Caco-2 (cell line): ENCODE data around the gene SMARCA5. TPM values are rescaled to one million over a fixed set of nuclear protein-coding genes. Genes with fewer than 3 reads are reported as not detected.

ENCODE experiments used
- BruUV-seq: library from RNA; stranded (reverse); fragments of 400-500 nt; replicated peaks from 2 replicates; lab custom pipeline; 2021; lab: Mats Ljungman, UMichigan
- CTCF ChIA-PET: fragments of 300-600 bp; sonication (Branson Sonifier 250); formaldehyde crosslinking; loops from one replicate; lab custom pipeline; 2022; ENCODE audit warnings: antibody characterized with exemption; lab: Charles Lee
- POLR2A ChIA-PET: fragments of 300-600 bp; sonication (Branson Sonifier 250); formaldehyde crosslinking; loops from one replicate; lab custom pipeline; 2022; ENCODE audit warnings: antibody characterized with exemption; lab: Charles Lee
- DNase-seq, 2 experiments: peaks; one replicate each; pipeline versions ENCODE4 v3.0.0 to v3.0.0-alpha.2; 2020 to 2022
- H3K27me3 ChIP-seq: replicated peaks from 2 replicates; pipeline ENCODE4 v1.6.0; 2011; ENCODE audit warnings: low read length; ENCODE audit not compliant: control insufficient read depth, insufficient read depth
- H3K36me3 ChIP-seq: 2 replicates; pipeline ENCODE4 v1.5.1; 2011; ENCODE audit warnings: low read length; ENCODE audit not compliant: control insufficient read depth, insufficient read depth
- H3K4me1 ChIP-seq: fragments of 250-450 bp; sonication (Bioruptor Pico); 2 replicates; pipeline ENCODE4 v1.5.1; 2020; ENCODE audit warnings: mild to moderate bottlenecking
- H3K4me3 ChIP-seq: 2 replicates; pipeline ENCODE4 v1.5.1; 2011; ENCODE audit warnings: low read depth, mild to moderate bottlenecking, control low read depth, low read length
- H3K9me3 ChIP-seq: fragments of 250-450 bp; sonication (Bioruptor Pico); 2 replicates; pipeline ENCODE4 v1.5.1; 2020; ENCODE audit warnings: mild to moderate bottlenecking, moderate library complexity
- H3K27ac Mint-ChIP-seq: one replicate; pipeline ENCODE4 v1.8.0; 2022; ENCODE audit warnings: mixed read lengths; ENCODE audit not compliant: unreplicated experiment
- H3K27me3 Mint-ChIP-seq: one replicate; pipeline ENCODE4 v1.8.0; 2022; ENCODE audit warnings: mixed read lengths; ENCODE audit not compliant: insufficient read depth, unreplicated experiment
- H3K36me3 Mint-ChIP-seq: one replicate; pipeline ENCODE4 v1.8.0; 2022; ENCODE audit warnings: mild to moderate bottlenecking, mixed read lengths; ENCODE audit not compliant: insufficient read depth, unreplicated experiment
- H3K4me1 Mint-ChIP-seq: one replicate; pipeline ENCODE4 v1.8.0; 2022; ENCODE audit warnings: low read depth, mixed read lengths; ENCODE audit not compliant: unreplicated experiment
- H3K4me3 Mint-ChIP-seq: one replicate; pipeline ENCODE4 v1.8.0; 2022; ENCODE audit warnings: mild to moderate bottlenecking, moderate library complexity, mixed read lengths; ENCODE audit not compliant: unreplicated experiment
- H3K9me3 Mint-ChIP-seq: one replicate; pipeline ENCODE4 v1.8.0; 2022; ENCODE audit warnings: mixed read lengths; ENCODE audit not compliant: unreplicated experiment
- CTCF ChIP-seq, 2 experiments: fragments of 200-600 bp in 1 of 2; IDR thresholded peaks; 1 replicate in 1 of 2; 2 replicates in 1 of 2; pipeline versions ENCODE4 v1.5.1 to v1.8.0; 2011 to 2022; ENCODE audit warnings: antibody characterized with exemption in 1 of 2, control low read depth in 1 of 2, inconsistent platforms in 1 of 2, low read depth in 1 of 2, low read length in 1 of 2, mild to moderate bottlenecking in 1 of 2, moderate library complexity in 1 of 2; ENCODE audit not compliant: insufficient read depth in 1 of 2, severe bottlenecking in 1 of 2, unreplicated experiment in 1 of 2
- intact Hi-C: fragments of 100-400 bp; cut with micrococcal nuclease; formaldehyde crosslinking; loops from one replicate; pipeline ENCODE4 v1.10.0; 2022; ENCODE audit not compliant: unreplicated experiment
- total RNA-seq: library from RNA; stranded (reverse); gene quantifications from 2 replicates; pipeline ENCODE4 v1.2.3, GENCODE V29; 2022

SMARCA5 gene
- total RNA-seq, 1 experiment from 2014 or later = 64.8 TPM

GRCh38 chr4:143597276-143597675, 83.8 kb downstream of the SMARCA5 start:
- H3K27me3 Mint-ChIP-seq = peaks cover 17% of the 10 kb centered on the region
- intact Hi-C loops = no loop called here
- H3K9me3 Mint-ChIP-seq = no peaks in the 10 kb centered on the region
- H3K4me3 Mint-ChIP-seq = no peak overlapping the region
- no peak for DNase-seq
- no peak for TF ChIP-seq CTCF (IDR thresholded peaks at IDR 0.05; ENCODE audit: insufficient read depth in 1 of 2, low read depth in 1 of 2, low read length in 1 of 2, severe bottlenecking in 1 of 2, unreplicated experiment in 1 of 2)
- Histone ChIP-seq H3K4me3 (no peak overlapping the region), H3K4me1 (no peaks in the 10 kb centered on the region), H3K27me3 (no peaks in the 10 kb centered on the region), H3K36me3 (no peaks in the 10 kb centered on the region), H3K9me3 (no peaks in the 10 kb centered on the region)
- no peaks in the 10 kb centered on the region for H3K36me3 Mint-ChIP-seq
- ChIA-PET CTCF (no interaction called here), POLR2A (no interaction called here)
- no peaks in the 10 kb centered on the region for H3K4me1 Mint-ChIP-seq
- no peak overlapping the region for H3K27ac Mint-ChIP-seq
- no TSS peak for BruUV-seq

GRCh38 chr4:143598816-143599215, 85.3 kb downstream of the SMARCA5 start:
- intact Hi-C loops = no loop called here
- no peaks in the 10 kb centered on the region for H3K36me3 Mint-ChIP-seq
- H3K4me1 Mint-ChIP-seq = no peaks in the 10 kb centered on the region
- CTCF ChIA-PET = no interaction called here
- no peak for TF ChIP-seq CTCF (IDR thresholded peaks at IDR 0.05; ENCODE audit: insufficient read depth in 1 of 2, low read depth in 1 of 2, low read length in 1 of 2, severe bottlenecking in 1 of 2, unreplicated experiment in 1 of 2)
- no peak overlapping the region for H3K4me3 ChIP-seq
- H3K4me1 ChIP-seq = no peaks in the 10 kb centered on the region
- BruUV-seq = no TSS peak
- DNase-seq = no peak
- H3K27me3 Mint-ChIP-seq = peaks cover 15% of the 10 kb centered on the region
- no peaks in the 10 kb centered on the region for H3K9me3 ChIP-seq
- POLR2A ChIA-PET = no interaction called here
- H3K27ac Mint-ChIP-seq = no peak overlapping the region
- H3K9me3 Mint-ChIP-seq = no peaks in the 10 kb centered on the region
- no peaks in the 10 kb centered on the region for H3K36me3 ChIP-seq
- H3K4me3 Mint-ChIP-seq = no peak overlapping the region
- no peaks in the 10 kb centered on the region for H3K27me3 ChIP-seq

GRCh38 chr4:143599827-143600226, 86.3 kb downstream of the SMARCA5 start:
- intact Hi-C loops = no loop called here
- Mint-ChIP-seq H3K4me3 (no peak overlapping the region), H3K27ac (no peak overlapping the region), H3K4me1 (no peaks in the 10 kb centered on the region), H3K9me3 (no peaks in the 10 kb centered on the region), H3K36me3 (no peaks in the 10 kb centered on the region), H3K27me3 (peaks cover 11% of the 10 kb centered on the region)
- H3K36me3 ChIP-seq = no peaks in the 10 kb centered on the region
- H3K4me1 ChIP-seq = no peaks in the 10 kb centered on the region
- ChIA-PET CTCF (interaction anchor here (1.0 kb wide), 1 partner anchor 40 kb away, joined by 3 read pairs; no protein-coding TSS in a partner anchor), POLR2A (no interaction called here)
- no peak for TF ChIP-seq CTCF (IDR thresholded peaks at IDR 0.05; ENCODE audit: insufficient read depth in 1 of 2, low read depth in 1 of 2, low read length in 1 of 2, severe bottlenecking in 1 of 2, unreplicated experiment in 1 of 2)
- no peaks in the 10 kb centered on the region for H3K27me3 ChIP-seq
- no peak for DNase-seq
- no peak overlapping the region for H3K4me3 ChIP-seq
- BruUV-seq = no TSS peak
- no peaks in the 10 kb centered on the region for H3K9me3 ChIP-seq
